ENCODE results near the gene ELF5.

Gene ELF5

GRCh38 chr11:34431979-34432378, 81.6 kb downstream of the ELF5 start:
- no peak for DNase-seq (ENCODE audit: low read depth, low spot score)
- no peak overlapping the region for H3K27ac ChIP-seq

Data from epithelial cell of prostate (primary cell).